Neural cell (in vitro differentiated cells): Measurements from ENCODE around the gene MBD2.

ENCODE experiments used
- TAF1 ChIP-seq: IDR thresholded peaks from 2 replicates; pipeline ENCODE4 v1.6.1; 2012; ENCODE audit warnings: low read depth
- TF ChIP-seq, protein P1 (sequence below): fragments of 450-650 bp; IDR thresholded peaks from 2 replicates; pipeline ENCODE4 v1.5.1; 2014; ENCODE audit warnings: antibody characterized with exemption, mild to moderate bottlenecking, moderate library complexity; ENCODE audit not compliant: poor library complexity, severe bottlenecking

DNA sequence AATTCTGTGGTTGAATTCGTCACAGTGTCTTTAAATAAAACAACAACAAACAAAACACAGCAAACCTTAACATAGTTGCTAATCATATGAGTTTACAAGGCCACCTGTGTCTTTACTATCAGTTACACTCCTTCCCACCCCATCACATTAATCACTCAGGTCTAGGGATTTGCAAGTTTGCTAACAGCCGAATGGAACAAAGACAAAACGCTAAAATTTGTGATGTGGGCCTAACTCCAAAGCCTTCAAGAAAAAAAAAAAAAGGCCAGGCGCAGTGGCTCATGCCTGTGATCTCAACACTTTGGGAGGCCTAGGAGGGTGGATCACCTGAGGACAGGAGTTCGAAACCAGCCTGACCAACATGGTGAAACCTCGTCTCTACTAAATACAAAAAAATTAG lies 44.3 kb upstream of the MBD2 start:
- TF ChIP-seq, protein P1, sequence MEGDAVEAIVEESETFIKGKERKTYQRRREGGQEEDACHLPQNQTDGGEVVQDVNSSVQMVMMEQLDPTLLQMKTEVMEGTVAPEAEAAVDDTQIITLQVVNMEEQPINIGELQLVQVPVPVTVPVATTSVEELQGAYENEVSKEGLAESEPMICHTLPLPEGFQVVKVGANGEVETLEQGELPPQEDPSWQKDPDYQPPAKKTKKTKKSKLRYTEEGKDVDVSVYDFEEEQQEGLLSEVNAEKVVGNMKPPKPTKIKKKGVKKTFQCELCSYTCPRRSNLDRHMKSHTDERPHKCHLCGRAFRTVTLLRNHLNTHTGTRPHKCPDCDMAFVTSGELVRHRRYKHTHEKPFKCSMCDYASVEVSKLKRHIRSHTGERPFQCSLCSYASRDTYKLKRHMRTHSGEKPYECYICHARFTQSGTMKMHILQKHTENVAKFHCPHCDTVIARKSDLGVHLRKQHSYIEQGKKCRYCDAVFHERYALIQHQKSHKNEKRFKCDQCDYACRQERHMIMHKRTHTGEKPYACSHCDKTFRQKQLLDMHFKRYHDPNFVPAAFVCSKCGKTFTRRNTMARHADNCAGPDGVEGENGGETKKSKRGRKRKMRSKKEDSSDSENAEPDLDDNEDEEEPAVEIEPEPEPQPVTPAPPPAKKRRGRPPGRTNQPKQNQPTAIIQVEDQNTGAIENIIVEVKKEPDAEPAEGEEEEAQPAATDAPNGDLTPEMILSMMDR: no peak
- no peak for TF ChIP-seq TAF1
